Keratinocyte (primary cell): ENCODE data around the gene ATP2B2.

ENCODE experiments used
- CTCF ChIP-seq, 3 experiments: IDR thresholded peaks in 1 of 3; conservative IDR thresholded peaks in 1 of 3; optimal IDR thresholded peaks in 1 of 3; 2 replicates in 2 of 3; 3 replicates in 1 of 3; pipeline versions ENCODE3 to v1.5.1; 2011; ENCODE audit warnings: low read length in 3 of 3, mild to moderate bottlenecking in 3 of 3, moderate library complexity in 2 of 3, control low read depth in 1 of 3, inconsistent platforms in 1 of 3; ENCODE audit not compliant: insufficient read depth in 2 of 3; ENCODE audit errors: extremely low read depth in 1 of 3
- EZH2 ChIP-seq: IDR thresholded peaks from one replicate; pipeline ENCODE4 v1.6.1; 2012; ENCODE audit warnings: inconsistent platforms, mild to moderate bottlenecking, low read length, moderate library complexity

GRCh38 chr3:10392244-10392643 lies 113.1 kb downstream of the ATP2B2 start:
- TF ChIP-seq CTCF (optimal IDR thresholded peaks at IDR 0.05 in 1 of 3, IDR thresholded peaks at IDR 0.05 in 1 of 3, conservative IDR thresholded peaks at IDR 0.05 in 1 of 3; ENCODE audit: extremely low read depth in 1 of 3, insufficient read depth in 2 of 3, low read length in 3 of 3) (peak in 2 of 3 experiments; percentile 8 to 27), EZH2 (no peak)
